Measurements from ENCODE around the gene ANKRD12.

The ANKRD12 gene

DNA sequence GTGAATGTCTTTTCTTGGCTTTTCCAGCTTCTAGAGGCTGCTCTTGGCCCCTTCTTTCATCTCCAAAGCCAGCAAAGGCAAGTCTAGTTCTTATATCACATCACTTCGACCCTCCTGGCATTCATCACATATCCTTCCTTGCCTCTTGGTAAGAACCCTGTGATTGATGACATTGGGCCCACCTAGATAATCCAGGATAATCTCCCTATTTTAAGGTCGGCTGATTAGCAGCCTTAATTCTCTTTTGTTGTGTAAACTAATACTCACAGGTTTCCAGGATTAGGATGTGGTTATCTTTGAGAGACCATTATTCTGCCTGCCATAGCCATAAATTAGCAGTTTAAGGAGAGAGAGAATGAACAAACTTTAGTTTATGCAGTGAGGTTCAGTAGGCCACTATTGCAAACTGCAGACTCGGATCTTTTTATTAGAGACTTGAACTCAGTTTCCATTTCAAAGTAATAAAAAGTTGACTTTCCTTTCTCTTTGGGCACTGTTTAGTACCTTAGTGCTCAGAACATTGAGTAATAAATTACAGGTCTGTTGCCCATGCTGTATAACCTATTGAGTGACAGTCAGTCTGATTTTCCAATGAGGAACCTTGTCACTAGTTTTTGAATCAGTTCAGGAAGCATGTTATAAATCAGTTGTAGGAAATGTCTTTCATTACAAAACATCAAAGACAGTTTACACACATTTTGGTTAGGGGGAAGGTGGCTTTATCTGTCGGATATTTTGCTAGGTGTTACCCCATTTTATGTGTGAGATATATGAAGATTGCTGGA is 29.6 kb upstream of the ANKRD12 start:
- no peak for DNase-seq

- no peak for DNase-seq
Observed at GRCh38 chr18:9108911-9109310, 27.7 kb upstream of the ANKRD12 start.

DNA sequence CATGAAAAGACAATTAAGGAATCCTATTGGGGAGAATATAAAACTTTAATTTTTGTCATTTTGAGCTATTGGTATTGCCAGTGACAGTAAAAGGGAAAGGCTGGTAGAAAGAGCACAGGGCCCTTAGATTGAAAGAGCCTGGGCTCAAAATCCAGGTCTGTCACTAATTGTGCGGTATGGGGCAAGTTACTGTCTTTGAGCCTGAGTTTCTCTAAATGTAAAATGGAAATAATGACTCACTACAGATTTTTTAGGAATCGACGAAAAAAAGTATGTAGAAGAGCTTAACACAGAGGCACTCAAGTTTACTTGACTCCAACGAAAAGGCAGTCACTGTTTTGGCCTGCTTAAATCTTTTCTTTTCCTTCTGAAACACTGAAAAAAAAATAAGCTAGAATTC is 27.1 kb upstream of the ANKRD12 start:
- DNase-seq, result no peak

GRCh38 chr18:9113468-9114149 is 23.0 kb upstream of the ANKRD12 start:
- no peak for DNase-seq

- no peak for DNase-seq
Observed at GRCh38 chr18:9115984-9116383, 20.6 kb upstream of the ANKRD12 start.

DNA sequence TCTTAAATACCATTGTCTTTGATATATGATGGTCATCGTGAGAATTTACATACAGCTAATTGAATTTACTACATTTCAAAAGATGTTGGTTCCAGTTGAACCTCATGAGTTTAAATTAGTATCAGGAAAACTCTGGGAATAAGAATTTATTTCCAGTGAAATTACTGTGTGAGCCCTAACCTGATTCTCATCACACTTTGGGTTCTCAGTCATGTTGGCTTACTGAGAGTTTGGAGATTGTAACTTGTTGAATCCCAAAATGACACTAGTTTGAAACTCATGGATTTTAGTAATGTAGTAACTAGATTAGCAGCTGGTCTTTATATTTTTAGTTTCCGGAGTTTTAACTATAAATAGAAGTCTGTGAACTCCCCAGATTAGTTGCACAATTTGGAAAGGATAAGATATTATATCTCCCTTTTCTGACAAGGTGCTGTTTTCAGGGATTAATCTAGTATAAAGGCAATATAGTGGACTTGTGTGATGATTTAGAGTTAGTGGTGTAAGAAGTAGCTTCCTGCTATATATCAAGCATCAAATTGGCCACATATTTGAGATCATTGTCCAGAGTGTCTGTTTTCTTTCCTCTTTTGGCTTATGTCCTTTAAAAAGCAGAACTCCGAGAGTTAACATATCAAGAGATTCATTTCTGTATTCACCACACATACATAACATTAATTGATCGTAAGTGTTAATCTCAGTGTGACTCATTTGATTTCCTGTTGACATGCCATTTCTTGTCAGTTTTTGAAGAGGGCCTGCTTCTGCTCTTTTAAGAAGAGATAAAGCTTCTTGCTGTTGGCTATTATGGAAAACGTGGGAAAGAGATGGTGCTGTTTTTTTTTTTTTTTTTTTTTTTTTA is 18.4 kb upstream of the ANKRD12 start:
- DNase-seq, result no peak

- no peak for DNase-seq
Observed at GRCh38 chr18:9120796-9121195, 15.8 kb upstream of the ANKRD12 start.

DNA sequence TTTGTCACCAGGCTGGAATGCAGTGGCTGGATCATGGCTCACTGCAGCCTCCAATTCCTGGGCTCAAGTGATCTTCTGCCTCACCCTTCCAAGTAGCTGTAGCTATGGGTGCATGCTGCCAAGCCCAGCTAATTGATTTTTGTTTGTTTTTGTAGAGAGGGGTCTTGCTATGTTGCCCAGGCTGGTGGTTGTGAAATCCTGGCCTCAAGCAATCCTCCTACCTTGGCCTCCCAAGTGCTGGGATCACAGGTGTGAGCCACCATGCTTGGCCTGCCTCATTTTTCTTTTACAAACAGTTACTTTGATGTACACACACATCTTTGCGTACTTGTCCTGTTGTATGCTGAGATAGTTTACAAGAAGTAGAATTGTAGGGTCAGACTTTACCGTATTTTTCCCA is 13.1 kb upstream of the ANKRD12 start:
- no peak for DNase-seq

DNA sequence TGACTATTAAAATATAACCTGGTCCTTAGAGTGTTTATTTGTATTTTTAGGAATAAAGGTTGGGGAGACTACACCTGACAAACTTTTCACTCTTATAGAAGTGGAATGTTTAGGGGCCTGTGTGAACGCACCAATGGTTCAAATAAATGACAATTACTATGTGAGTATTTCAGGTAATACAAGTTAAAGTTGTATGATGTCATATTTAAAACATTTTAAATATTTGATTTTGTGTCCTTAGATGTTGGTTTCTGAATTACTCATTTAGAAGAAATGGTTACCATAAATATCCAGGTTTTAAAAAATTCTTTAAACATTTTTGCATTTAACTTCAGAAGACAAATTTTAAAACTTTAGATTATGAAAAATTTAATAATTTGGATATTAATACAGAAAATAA is 11.8 kb upstream of the ANKRD12 start:
- no peak for DNase-seq

- no peak for DNase-seq
Observed at GRCh38 chr18:9126337-9126736, 10.2 kb upstream of the ANKRD12 start.

DNA sequence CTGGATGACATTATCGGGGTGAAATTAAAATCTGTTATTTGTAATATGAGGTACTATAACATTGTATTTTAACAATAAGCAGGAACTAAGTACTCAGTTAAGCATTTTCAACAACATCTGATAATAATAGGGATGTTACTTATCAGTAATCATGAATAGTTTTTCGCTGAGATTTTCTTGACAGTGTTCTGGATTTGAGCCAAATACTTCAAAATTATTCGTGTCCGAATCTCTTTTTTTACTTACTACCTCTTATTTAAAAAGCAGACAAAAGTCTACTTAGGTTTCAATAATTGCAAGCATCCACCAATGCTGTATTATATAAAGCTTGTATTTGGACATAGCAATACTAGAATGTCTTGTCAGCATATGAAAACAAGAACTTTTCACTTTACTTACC is 6.4 kb upstream of the ANKRD12 start:
- no peak for DNase-seq

DNA sequence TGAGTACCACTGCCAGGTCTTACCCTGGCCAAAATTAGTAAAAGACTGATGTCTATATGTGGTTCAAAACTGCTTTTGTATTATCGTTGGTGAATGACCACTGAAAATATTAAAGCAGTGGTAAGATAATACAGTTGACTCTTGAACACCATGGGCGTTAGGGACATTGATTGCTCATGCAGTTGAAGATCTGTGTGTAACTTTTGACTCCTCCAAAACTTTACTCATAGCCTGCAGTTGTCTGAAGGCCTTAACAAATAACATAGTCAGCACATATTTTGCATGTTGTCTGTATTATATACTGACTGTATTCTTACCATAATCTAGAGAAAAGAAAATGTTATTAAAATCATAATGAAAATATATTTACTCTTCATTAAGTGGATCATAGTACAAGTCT is 5.8 kb upstream of the ANKRD12 start:
- no peak for DNase-seq

- no peak for DNase-seq
Observed at GRCh38 chr18:9132628-9133027, 4.0 kb upstream of the ANKRD12 start.

GRCh38 chr18:9133225-9133624 is 3.4 kb upstream of the ANKRD12 start:
- DNase-seq, result no peak

- no peak for DNase-seq
Observed at GRCh38 chr18:9135081-9135911, 1.3 kb upstream of the ANKRD12 start.

DNA sequence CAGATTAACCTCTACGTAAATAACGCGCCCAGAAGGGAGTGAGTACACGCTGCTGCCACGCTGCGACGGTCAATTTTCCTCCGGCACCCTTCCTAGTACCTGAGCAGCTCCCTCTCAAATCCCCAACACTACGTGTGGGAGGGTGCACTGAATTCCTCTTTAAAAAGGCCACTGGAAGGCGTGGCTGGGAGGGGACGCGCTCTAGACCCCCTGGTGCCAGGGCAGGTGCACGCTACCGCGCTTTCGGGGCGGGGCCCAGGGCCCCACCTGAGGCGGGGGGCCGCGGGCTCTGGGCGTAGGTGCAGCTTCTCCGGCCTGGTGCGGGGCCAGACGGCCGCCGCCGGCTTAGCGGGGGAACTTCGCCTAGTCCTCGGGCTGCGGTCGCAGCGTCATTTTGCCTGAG is 668 bp upstream of the ANKRD12 start:
- no peak for DNase-seq

GRCh38 chr18:9137168-9138066 is 836 bp downstream of the ANKRD12 start:
- DNase-seq, result peak; percentile 67

DNA sequence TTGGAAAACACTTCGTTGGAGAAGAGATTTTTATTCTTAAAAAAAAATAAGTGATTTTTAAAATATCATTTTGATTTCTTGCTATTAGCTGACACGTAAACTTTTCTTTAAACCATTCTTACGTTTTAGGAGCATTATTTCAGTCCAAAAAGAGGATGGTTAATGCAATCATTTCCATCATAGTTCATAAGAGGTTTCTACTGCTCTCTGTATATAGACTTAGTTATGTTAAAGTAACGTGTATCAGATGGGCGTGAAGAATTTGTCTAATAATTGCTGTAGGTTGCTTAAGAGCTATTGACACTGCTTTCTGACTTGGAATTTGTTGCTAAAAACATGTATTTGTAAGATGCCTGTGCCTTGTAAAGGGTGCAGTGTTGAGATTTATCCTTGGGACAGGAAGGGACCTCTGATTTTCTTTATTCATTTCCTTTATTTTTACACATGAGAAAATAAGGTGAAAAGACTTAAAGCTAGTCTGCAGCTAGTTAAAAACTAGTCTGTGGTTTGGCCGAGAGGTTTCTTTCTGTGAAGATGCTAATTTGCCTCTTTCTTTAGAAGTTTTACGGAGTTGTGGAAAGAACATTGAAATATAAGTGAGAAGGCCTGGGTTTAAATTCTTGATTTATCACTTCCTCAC is 2.9 kb downstream of the ANKRD12 start:
- no peak for DNase-seq

- no peak for DNase-seq
Observed at GRCh38 chr18:9140381-9140780, 3.8 kb downstream of the ANKRD12 start.

DNA sequence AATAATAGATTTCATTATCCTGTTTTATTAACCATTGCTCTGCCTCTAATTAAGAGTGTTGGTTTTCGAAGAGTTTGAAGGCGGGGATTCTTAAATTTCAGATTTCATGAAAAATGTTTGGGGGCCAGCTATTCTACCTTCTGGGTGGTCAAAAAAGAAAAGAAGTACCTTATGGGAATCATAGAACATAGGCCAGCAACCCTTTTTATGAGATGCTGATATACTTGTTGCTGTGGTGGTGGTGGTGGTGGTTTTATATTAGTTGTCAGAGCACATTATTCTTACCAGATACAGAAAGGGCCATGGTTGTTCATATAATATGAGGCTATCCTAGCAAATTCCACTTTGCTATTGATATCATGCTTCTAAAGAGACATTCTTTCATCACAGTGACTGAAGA is 4.4 kb downstream of the ANKRD12 start:
- DNase-seq, result no peak

- DNase-seq, result no peak
Observed at GRCh38 chr18:9146224-9146623, 9.6 kb downstream of the ANKRD12 start.
